Peyer's patch (tissue), 4 donors: ENCODE data around the gene ZNF219. TPM values are rescaled to one million over a fixed set of nuclear protein-coding genes. Genes with fewer than 3 reads are reported as not detected.

Experiments used
- DNase-seq, 3 donors: peaks; one replicate each; pipeline ENCODE4 v3.0.0-alpha.2; 2017 to 2019
- H3K27ac ChIP-seq, 4 donors: fragments of 200-600 bp; sonication (generic); one replicate each; pipeline ENCODE4 v1.5.1; 2016 to 2019
- H3K27me3 ChIP-seq, 2 donors: fragments of 200-600 bp; sonication (generic); one replicate each; pipeline ENCODE4 v1.5.1; 2019
- H3K36me3 ChIP-seq, 3 donors: fragments of 200-600 bp; sonication (generic); one replicate each; pipeline ENCODE4 v1.5.1; 2016 to 2019
- H3K4me1 ChIP-seq, 4 donors: fragments of 200-600 bp; sonication (generic); one replicate each; pipeline ENCODE4 v1.5.1; 2016 to 2019
- H3K4me3 ChIP-seq, 4 donors: fragments of 200-600 bp; sonication (generic); 1 replicate in 3 of 4; 2 replicates in 1 of 4; pipeline ENCODE4 v1.5.1; 2016 to 2019; ENCODE audit warnings: mild to moderate bottlenecking in 1 of 4
- H3K9me3 ChIP-seq, 4 donors: fragments of 200-600 bp; sonication (generic); one replicate each; pipeline ENCODE4 v1.5.1; 2016 to 2019; ENCODE audit warnings: mild to moderate bottlenecking in 1 of 4
- CTCF ChIP-seq, 6 experiments: fragments of 450-650 bp in 4 of 6; fragments of 200-600 bp in 2 of 6; sonication (generic) in 1 of 6; IDR thresholded peaks; one replicate each; pipeline ENCODE4 v1.5.1; 2017 to 2019; ENCODE audit warnings: antibody characterized with exemption in 6 of 6, mild to moderate bottlenecking in 3 of 6, moderate library complexity in 1 of 6
- POLR2A ChIP-seq, 2 donors: fragments of 450-650 bp; IDR thresholded peaks; one replicate each; pipeline ENCODE4 v1.5.1; 2017; ENCODE audit warnings: antibody characterized with exemption in 2 of 2, mild to moderate bottlenecking in 2 of 2, moderate library complexity in 2 of 2
- total RNA-seq, 4 donors: library from RNA; depleted of rRNA; stranded (reverse); fragments of >200 nt; gene quantifications; one replicate each; pipeline ENCODE4 v1.1.0, GENCODE V29; 2016

ZNF219 gene
- total RNA-seq, 4 donors from 2014 or later = 41.3 to 68.8 (median 63.2) TPM

DNA sequence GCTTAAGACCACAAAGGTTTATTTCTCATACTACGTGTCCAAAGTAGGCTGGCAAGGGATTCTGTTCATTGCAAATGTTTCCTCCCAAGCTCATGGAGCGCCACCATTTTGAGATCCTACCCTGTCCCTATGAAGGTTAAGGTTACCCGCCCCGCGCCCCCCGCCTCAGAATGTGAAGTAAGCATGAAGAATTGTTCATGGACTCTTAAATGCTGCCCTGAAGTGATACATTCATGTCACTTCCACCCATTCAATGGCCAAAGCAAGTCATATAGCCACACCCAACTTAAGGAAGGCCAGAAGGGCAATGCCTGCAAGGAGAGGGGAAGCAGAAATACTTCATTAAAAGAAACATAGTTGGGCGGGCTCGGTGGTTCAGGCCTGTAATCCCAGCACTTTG lies 6.6 kb upstream of the ZNF219 start:
- TF ChIP-seq POLR2A (IDR thresholded peaks at IDR 0.05) = no peak
- DNase-seq = no peak
- Histone ChIP-seq H3K36me3 (no peaks in the 10 kb centered on the region), H3K4me1 (peaks cover 0 to 42% (median 12%) of the 10 kb centered on the region in 4 donors), H3K4me3 (peak overlapping the region in 1 of 4 donors; percentile 65), H3K27me3 (no peaks in the 10 kb centered on the region), H3K27ac (peak overlapping the region; percentile 93 to 97 (median 96)), H3K9me3 (peaks cover 0 to 4% (median 0%) of the 10 kb centered on the region in 4 donors)

DNA sequence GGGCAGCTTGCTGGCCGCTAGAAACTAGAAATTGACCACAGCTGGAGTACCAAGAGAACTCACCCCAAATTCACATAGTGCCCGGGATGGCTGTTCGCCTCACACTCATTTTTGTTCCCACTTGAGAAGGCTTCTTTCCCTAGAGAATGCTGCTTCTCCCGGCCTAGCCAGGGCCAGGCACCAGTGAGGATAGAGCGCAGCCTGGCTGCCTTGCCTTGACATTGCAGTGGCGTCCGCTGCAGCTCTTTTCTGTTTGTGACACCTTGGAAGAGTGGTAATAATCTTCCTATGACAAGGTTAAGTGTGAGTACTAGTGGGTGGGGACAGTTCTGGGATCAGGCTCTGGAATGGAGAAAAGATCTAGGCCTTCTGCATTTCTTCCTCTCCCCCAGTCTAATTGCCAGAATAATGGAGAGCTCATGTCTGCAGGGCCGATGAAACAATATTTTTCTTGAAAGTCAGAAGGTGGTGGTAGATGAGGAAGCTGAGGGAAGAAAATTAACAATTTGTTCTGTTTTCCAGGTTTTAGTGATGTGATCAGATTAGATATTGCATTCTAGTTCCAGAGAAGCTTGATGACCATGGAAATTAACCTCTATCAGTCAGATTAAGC lies 6.1 kb upstream of the ZNF219 start:
- Histone ChIP-seq H3K4me1 (peaks cover 0 to 44% (median 12%) of the 10 kb centered on the region in 4 donors), H3K9me3 (peaks cover 0 to 4% (median 0%) of the 10 kb centered on the region in 4 donors), H3K27me3 (no peaks in the 10 kb centered on the region), H3K36me3 (no peaks in the 10 kb centered on the region), H3K4me3 (peak overlapping the region; percentile 60 to 82 (median 66)), H3K27ac (peak overlapping the region; percentile 93 to 97 (median 96))
- peak; percentile 78 to 90 (median 88) for DNase-seq
- TF ChIP-seq CTCF (IDR thresholded peaks at IDR 0.05) = peak; percentile 92 to 99 (median 96)
- TF ChIP-seq POLR2A (IDR thresholded peaks at IDR 0.05) = no peak

DNA sequence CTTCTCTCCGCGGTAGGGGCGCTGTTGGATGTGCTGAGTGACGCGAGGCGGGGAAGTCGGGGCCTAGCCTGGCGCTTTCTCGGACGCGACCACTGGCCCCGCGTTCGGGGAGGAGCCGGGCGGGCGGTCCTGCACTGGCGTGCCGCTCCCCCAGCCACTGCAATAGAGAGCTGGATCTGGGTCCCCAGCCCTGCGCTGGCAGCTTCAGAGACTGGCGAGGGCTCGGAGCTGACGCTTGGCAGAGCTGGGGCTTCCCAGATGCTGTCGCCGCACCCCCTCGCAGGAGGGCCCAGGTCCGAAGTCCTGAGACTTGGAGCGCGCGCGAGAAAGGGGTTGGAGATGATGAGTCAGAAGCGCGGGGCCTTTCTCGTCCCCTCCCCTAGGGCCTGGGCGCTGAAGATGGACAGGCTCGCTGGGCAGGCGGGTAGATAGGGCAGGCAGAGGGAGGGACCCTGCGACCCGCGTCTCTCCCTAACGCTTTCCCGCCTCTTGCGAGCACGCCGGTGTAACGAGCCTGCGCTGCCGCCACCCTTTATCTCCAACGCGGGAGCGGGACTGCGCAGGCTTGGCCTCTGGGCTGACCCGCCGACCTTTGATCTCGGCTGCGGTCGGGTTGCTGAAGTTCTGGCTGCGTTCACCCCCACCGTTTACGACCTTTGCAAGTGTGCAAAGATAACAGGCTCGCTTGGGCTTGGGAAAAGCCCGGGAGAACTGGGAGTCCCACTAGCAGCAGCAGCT lies 5.4 kb upstream of the ZNF219 start:
- TF ChIP-seq POLR2A (IDR thresholded peaks at IDR 0.05) = peak in 1 of 2 donors; percentile 81
- TF ChIP-seq CTCF (IDR thresholded peaks at IDR 0.05) = peak; percentile 75 to 95 (median 88)
- DNase-seq = peak; percentile 97 to 98 (median 97)
- Histone ChIP-seq H3K4me1 (peaks cover 0 to 49% (median 12%) of the 10 kb centered on the region in 4 donors), H3K27ac (peak overlapping the region; percentile 93 to 97 (median 96)), H3K27me3 (no peaks in the 10 kb centered on the region), H3K4me3 (peak overlapping the region; percentile 60 to 82 (median 66)), H3K36me3 (no peaks in the 10 kb centered on the region), H3K9me3 (peaks cover 0 to 4% (median 0%) of the 10 kb centered on the region in 4 donors)

- TF ChIP-seq POLR2A (IDR thresholded peaks at IDR 0.05) = no peak
- no peak for TF ChIP-seq CTCF (IDR thresholded peaks at IDR 0.05)
- peaks cover 0 to 4% (median 0%) of the 10 kb centered on the region in 4 donors for H3K9me3 ChIP-seq
- H3K27me3 ChIP-seq = no peaks in the 10 kb centered on the region
- peak overlapping the region; percentile 93 to 97 (median 96) for H3K27ac ChIP-seq
- no peak for DNase-seq
- peak overlapping the region; percentile 60 to 82 (median 66) for H3K4me3 ChIP-seq
- peaks cover 0 to 49% (median 12%) of the 10 kb centered on the region in 4 donors for H3K4me1 ChIP-seq
- no peaks in the 10 kb centered on the region for H3K36me3 ChIP-seq
These were observed 4.9 kb upstream of the ZNF219 start for GRCh38 chr14:21103411-21103709.

GRCh38 chr14:21102521-21103410 lies 4.3 kb upstream of the ZNF219 start:
- H3K4me3 ChIP-seq = peak overlapping the region; percentile 60 to 82 (median 66)
- H3K4me1 ChIP-seq = peaks cover 0 to 50% (median 12%) of the 10 kb centered on the region in 4 donors
- TF ChIP-seq CTCF (IDR thresholded peaks at IDR 0.05) (no peak), POLR2A (IDR thresholded peaks at IDR 0.05) (peak in 1 of 2 donors; percentile 37)
- no peaks in the 10 kb centered on the region for H3K36me3 ChIP-seq
- no peaks in the 10 kb centered on the region for H3K27me3 ChIP-seq
- no peak for DNase-seq
- H3K9me3 ChIP-seq = peaks cover 0 to 4% (median 0%) of the 10 kb centered on the region in 4 donors
- peak overlapping the region; percentile 93 to 97 (median 96) for H3K27ac ChIP-seq
